ENCODE measurements around the gene IQCH. TPM values are rescaled to one million over a fixed set of nuclear protein-coding genes. Genes with fewer than 3 reads are reported as not detected.
A peak's percentile ranks its signal among the peaks of the same experiment; 100 is the strongest.

The IQCH gene
- 10 to 100 TPM in 2 of 4 donors, 1 to 10 TPM in 2; 9.6 to 13.7 (median 11.8) TPM for total RNA-seq

DNA sequence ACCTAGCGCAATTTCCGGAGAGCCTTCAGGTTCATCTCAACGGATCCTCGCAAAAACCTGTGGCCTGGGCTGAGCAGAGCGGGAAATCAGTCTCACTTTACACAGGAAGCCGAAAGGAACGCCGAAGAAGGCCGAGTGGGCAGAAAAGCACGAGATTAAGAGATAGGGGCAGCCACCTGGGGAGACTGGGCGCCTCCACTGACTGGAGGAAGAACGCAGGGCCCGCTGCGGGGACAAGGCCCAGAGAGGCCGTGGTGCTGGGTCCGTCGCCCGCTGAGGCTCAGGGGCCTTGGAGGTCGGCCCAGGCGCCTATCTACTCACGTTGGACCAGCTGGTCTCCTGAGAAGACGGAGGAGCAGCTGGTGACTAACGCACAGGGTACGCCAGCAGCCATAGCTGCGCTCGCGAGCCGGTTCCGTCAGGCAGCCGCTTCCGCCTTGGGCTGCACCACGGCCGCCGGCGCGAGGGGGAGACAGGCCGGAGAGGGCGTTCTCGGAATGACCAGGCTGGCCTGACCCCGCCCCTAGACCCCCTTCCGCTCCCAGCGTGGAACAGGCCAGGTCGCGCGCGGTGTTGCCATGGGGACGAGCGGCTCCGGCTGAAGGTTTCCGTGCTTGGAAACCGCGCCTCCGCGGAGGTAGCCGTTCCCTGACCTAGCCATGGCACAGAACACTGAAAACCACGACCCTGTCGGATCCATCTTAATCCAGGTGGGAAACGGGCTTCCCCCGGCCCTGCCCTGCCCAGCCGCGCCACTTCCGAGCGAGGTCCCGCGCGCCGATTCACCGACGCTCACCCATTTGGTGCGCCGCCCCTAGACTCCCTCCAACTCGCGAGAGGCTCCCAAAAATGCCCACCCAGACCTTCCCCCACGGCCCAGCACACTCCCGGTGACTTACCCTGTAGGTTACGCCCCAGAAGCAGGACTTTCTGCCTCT lies at the start of gene IQCH, which contains the start of gene AAGAB:
Gene IQCH (plus strand): TSS at position 549 of the 938 bp plus-strand sequence. CDS start 111 bp downstream, at position 660.
Gene AAGAB (minus strand): TSS at position 424 of the 938 bp plus-strand sequence. CDS start 30 bp downstream, at position 394.
- Histone ChIP-seq H3K36me3 (no peaks in the 10 kb centered on the region), H3K27me3 (no peaks in the 10 kb centered on the region), H3K4me3 (replicated peaks in 1 of 3) (peak within 1 kb of the TSS; percentile 31 to 99 (median 81)), H3K9me3 (no peaks in the 10 kb centered on the region), H3K4me1 (peaks cover 5 to 23% of the 10 kb centered on the region in 2 donors), H3K27ac (peak within 1 kb of the TSS; percentile 67 to 88 (median 81))
- intact Hi-C loops (cut with DNase I), result loop anchor here (10.0 kb wide), 1 partner anchor 190 kb away; the partner anchor contains the start of gene SMAD3
- TF ChIP-seq, protein P1, sequence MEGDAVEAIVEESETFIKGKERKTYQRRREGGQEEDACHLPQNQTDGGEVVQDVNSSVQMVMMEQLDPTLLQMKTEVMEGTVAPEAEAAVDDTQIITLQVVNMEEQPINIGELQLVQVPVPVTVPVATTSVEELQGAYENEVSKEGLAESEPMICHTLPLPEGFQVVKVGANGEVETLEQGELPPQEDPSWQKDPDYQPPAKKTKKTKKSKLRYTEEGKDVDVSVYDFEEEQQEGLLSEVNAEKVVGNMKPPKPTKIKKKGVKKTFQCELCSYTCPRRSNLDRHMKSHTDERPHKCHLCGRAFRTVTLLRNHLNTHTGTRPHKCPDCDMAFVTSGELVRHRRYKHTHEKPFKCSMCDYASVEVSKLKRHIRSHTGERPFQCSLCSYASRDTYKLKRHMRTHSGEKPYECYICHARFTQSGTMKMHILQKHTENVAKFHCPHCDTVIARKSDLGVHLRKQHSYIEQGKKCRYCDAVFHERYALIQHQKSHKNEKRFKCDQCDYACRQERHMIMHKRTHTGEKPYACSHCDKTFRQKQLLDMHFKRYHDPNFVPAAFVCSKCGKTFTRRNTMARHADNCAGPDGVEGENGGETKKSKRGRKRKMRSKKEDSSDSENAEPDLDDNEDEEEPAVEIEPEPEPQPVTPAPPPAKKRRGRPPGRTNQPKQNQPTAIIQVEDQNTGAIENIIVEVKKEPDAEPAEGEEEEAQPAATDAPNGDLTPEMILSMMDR (IDR thresholded peaks at IDR 0.05), result no peak
- peak; percentile 47 to 86 for TF ChIP-seq POLR2A (IDR thresholded peaks at IDR 0.05)
- DNase-seq, result peak; percentile 98 to 99
- 0 to 1% methylated on average over 15 to 68 of the region's 76 CpGs for WGBS, 2 donors

DNA sequence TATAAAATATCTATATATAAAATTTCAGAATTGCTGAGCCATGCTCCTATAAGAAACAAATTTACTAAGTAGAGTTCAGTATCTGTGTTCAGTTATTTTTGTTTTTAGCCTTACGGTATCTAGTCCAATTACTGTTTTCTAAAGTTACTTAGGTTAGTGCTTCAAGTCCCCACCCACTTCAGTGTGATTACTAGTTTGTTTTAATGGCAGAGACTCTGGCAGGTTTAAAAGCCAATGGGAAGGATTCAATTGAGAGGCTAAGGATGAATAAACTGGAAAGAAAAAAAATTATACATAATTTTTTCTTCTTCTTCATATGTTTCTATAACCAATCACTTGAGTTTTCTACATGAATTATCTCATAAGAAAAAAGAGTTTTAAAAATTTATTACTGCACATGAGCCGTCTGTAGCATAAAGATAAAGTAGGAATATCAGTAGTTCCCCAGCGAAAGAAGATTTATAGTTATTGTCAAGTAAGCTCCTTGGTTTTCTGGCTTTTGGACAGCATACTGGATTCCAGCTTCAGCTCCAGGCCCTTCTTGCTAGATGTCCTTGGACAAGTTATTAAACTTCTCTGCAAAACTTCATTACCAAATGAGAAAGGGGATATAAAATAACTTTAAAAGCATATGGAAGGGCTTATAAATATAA lies 46.9 kb upstream of the IQCH start:
- 85 to 89% methylated on average over 3 of the region's 3 CpGs for WGBS, 2 donors
- no peak overlapping the region for H3K4me3 ChIP-seq (replicated peaks in 1 of 3)
- DNase-seq, result no peak
- no peak for TF ChIP-seq POLR2A (IDR thresholded peaks at IDR 0.05)
- TF ChIP-seq, protein P1 (IDR thresholded peaks at IDR 0.05), result no peak
- no peaks in the 10 kb centered on the region for H3K27me3 ChIP-seq
- intact Hi-C loops (cut with DNase I), result no loop called here
- no peaks in the 10 kb centered on the region for H3K4me1 ChIP-seq
- H3K36me3 ChIP-seq, result peaks cover 9 to 11% of the 10 kb centered on the region in 2 donors
- no peak overlapping the region for H3K27ac ChIP-seq
- no peaks in the 10 kb centered on the region for H3K9me3 ChIP-seq

DNA sequence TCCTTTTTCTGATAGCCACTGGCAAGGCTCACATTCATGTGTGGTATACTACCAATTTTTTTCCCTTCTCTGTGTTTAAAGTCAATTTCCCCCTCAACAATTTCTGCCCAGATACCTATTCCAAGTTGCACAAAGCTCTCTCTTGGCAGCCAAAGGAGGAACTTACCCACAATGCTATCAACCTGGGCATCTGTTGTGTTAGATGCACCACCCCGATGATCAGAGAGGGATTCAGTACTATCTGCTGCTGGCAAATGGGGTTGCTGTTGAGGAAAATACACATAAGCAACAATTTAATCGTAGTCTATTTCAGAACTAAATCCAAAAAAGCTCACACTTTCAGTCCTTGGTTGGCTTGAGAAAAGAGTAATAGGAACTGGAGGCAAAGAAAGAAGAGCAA lies 46.2 kb upstream of the IQCH start:
- H3K36me3 ChIP-seq, result peaks cover 9 to 11% of the 10 kb centered on the region in 2 donors
- intact Hi-C loops (cut with DNase I), result no loop called here
- no peak overlapping the region for H3K27ac ChIP-seq
- DNase-seq, result no peak
- no peaks in the 10 kb centered on the region for H3K4me1 ChIP-seq
- no peaks in the 10 kb centered on the region for H3K9me3 ChIP-seq
- no peak overlapping the region for H3K4me3 ChIP-seq (replicated peaks in 1 of 3)
- no peaks in the 10 kb centered on the region for H3K27me3 ChIP-seq
- TF ChIP-seq POLR2A (IDR thresholded peaks at IDR 0.05), result no peak
- TF ChIP-seq, protein P1 (IDR thresholded peaks at IDR 0.05), result no peak
- WGBS, 2 donors, result 69 to 95% methylated on average over 2 of the region's 2 CpGs

DNA sequence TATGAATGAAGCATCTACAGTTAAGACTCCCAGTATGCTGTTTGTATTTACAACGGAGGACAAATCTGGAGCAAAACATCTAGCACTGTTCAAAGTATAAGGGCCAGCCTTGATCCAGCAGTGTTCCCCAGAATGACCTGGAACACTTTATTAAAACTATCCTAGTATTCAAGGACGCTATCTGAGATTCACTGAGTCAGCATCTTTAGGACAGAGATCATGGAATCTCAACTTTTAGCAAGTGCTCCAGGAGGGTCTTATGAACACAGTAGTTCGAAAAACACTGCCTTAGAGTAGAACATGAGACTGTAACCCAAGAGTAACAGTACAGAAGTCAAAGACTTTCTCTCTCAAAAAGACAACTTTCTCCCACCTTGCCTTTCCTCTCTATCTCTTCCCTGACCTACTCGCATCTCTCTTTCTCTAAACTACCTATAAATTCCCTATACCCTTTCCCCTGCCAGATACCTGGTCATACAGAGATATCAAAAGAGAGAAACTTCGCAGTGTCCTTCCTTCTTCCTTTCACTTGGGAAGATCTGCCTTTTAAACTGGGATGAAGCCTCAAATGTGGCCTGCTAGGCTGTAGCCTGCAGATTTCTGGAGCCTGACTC lies 43.9 kb upstream of the IQCH start:
- no peak for DNase-seq
- 93 to 97% methylated on average over 5 of the region's 5 CpGs for WGBS, 2 donors
- Histone ChIP-seq H3K27ac (no peak overlapping the region), H3K27me3 (no peaks in the 10 kb centered on the region), H3K4me1 (no peaks in the 10 kb centered on the region), H3K36me3 (peaks cover 3 to 9% of the 10 kb centered on the region in 2 donors), H3K9me3 (no peaks in the 10 kb centered on the region), H3K4me3 (replicated peaks in 1 of 3) (no peak overlapping the region)
- intact Hi-C loops (cut with DNase I), result no loop called here
- TF ChIP-seq, protein P1 (IDR thresholded peaks at IDR 0.05), result no peak
- no peak for TF ChIP-seq POLR2A (IDR thresholded peaks at IDR 0.05)

Measured in thyroid gland (tissue), 4 donors.